Activated CD8-positive, alpha-beta memory T cell treated with anti-CD3 and anti-CD28 coated beads for 24 hours (primary cell): Measurements from ENCODE around the gene YARS2.
"Not testable (repeated sequence)": the region's sequence is repeated elsewhere in the genome, so short reads cannot be mapped to it uniquely, and the experiment has no call there.

Experiments
- DNase-seq: peaks from one replicate; pipeline ENCODE4 v3.0.0-alpha.2; 2020

Gene YARS2

GRCh38 chr12:32742133-32742532 lies 13.6 kb downstream of the YARS2 start:
- DNase-seq, result no peak

- no peak for DNase-seq
Measured at GRCh38 chr12:32739279-32739678, 16.4 kb downstream of the YARS2 start.

GRCh38 chr12:32737715-32738114 lies 18.0 kb downstream of the YARS2 start:
- no peak for DNase-seq

- DNase-seq, result no peak
Measured at GRCh38 chr12:32736445-32736844, 19.3 kb downstream of the YARS2 start.

GRCh38 chr12:32734952-32735351 lies 20.7 kb downstream of the YARS2 start:
- no peak for DNase-seq

- no peak for DNase-seq
Measured at GRCh38 chr12:32727237-32727636, 28.5 kb downstream of the YARS2 start.

- DNase-seq, result no peak
Measured at GRCh38 chr12:32726286-32726685, 29.4 kb downstream of the YARS2 start.

- not testable (repeated sequence) for DNase-seq
Measured at GRCh38 chr12:32725308-32725707, 30.4 kb downstream of the YARS2 start.

- no peak for DNase-seq
Measured at GRCh38 chr12:32718926-32719325, 36.8 kb downstream of the YARS2 start.

GRCh38 chr12:32714772-32715171 lies 40.9 kb downstream of the YARS2 start:
- DNase-seq, result no peak

- DNase-seq, result no peak
Measured at GRCh38 chr12:32708926-32709325, 46.8 kb downstream of the YARS2 start.

GRCh38 chr12:32706335-32707024 lies 49.2 kb downstream of the YARS2 start:
- DNase-seq, result no peak

GRCh38 chr12:32705783-32706182 lies 49.9 kb downstream of the YARS2 start:
- no peak for DNase-seq

- DNase-seq, result no peak
Measured at GRCh38 chr12:32702946-32703345, 52.8 kb downstream of the YARS2 start.

- no peak for DNase-seq
Measured at GRCh38 chr12:32702473-32702872, 53.2 kb downstream of the YARS2 start.

GRCh38 chr12:32699437-32699836 lies 56.3 kb downstream of the YARS2 start:
- DNase-seq, result not testable (repeated sequence)

GRCh38 chr12:32698285-32698684 lies 57.4 kb downstream of the YARS2 start:
- DNase-seq, result no peak

- DNase-seq, result no peak
Measured at GRCh38 chr12:32697445-32697844, 58.3 kb downstream of the YARS2 start.
